Vagina (tissue), 2 donors: ENCODE data around the gene ZNF18.

Source experiments
- POLR2A ChIP-seq, 2 donors: fragments of 450-650 bp; IDR thresholded peaks; one replicate each; pipeline ENCODE4 v1.6.1; 2017; ENCODE audit warnings: antibody characterized with exemption in 2 of 2, mild to moderate bottlenecking in 2 of 2, moderate library complexity in 2 of 2
- POLR2AphosphoS5 ChIP-seq, 2 donors: sonication (generic); formaldehyde crosslinking; IDR thresholded peaks; one replicate each; pipeline ENCODE4 v1.9.0; 2017; ENCODE audit warnings: antibody characterized with exemption in 2 of 2, mild to moderate bottlenecking in 2 of 2, low read depth in 1 of 2; ENCODE audit not compliant: insufficient read depth in 1 of 2
- TF ChIP-seq, protein P1 (sequence below), 3 experiments: fragments of 450-650 bp in 2 of 3; fragments of 200-600 bp in 1 of 3; sonication (generic) in 1 of 3; IDR thresholded peaks; one replicate each; pipeline ENCODE4 v1.5.1; 2017 to 2019; ENCODE audit warnings: antibody characterized with exemption in 3 of 3, mild to moderate bottlenecking in 2 of 3, moderate library complexity in 2 of 3

DNA sequence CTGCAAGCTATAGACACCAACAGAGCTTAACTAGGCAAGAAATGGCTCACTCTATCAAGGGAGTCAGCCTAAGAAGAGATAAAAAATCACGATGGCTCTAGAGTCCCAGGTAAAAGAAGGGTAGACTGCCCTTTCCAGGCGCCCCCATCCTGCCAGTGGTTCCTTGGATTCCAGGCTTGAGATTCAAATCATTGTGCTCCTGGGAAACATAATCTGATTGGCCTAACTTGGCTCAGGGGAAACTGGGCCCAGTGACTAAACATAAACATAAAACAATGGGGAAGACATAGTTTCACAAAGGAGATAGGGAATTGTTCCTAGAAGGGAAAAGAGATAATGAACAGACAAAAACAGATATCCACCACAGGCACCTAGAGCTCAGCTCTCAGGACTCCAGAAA is 56.4 kb downstream of the ZNF18 start:
- TF ChIP-seq POLR2AphosphoS5 (IDR thresholded peaks at IDR 0.05; ENCODE audit: insufficient read depth in 1 of 2, low read depth in 1 of 2): no peak
- TF ChIP-seq, protein P1, sequence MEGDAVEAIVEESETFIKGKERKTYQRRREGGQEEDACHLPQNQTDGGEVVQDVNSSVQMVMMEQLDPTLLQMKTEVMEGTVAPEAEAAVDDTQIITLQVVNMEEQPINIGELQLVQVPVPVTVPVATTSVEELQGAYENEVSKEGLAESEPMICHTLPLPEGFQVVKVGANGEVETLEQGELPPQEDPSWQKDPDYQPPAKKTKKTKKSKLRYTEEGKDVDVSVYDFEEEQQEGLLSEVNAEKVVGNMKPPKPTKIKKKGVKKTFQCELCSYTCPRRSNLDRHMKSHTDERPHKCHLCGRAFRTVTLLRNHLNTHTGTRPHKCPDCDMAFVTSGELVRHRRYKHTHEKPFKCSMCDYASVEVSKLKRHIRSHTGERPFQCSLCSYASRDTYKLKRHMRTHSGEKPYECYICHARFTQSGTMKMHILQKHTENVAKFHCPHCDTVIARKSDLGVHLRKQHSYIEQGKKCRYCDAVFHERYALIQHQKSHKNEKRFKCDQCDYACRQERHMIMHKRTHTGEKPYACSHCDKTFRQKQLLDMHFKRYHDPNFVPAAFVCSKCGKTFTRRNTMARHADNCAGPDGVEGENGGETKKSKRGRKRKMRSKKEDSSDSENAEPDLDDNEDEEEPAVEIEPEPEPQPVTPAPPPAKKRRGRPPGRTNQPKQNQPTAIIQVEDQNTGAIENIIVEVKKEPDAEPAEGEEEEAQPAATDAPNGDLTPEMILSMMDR (IDR thresholded peaks at IDR 0.05): no peak
- TF ChIP-seq POLR2A (IDR thresholded peaks at IDR 0.05): no peak
